ENCODE measurements around the gene LUC7L3.

GRCh38 chr17:50710650-50711049 lies 8.8 kb upstream of the LUC7L3 start:
- TF ChIP-seq, protein P1, sequence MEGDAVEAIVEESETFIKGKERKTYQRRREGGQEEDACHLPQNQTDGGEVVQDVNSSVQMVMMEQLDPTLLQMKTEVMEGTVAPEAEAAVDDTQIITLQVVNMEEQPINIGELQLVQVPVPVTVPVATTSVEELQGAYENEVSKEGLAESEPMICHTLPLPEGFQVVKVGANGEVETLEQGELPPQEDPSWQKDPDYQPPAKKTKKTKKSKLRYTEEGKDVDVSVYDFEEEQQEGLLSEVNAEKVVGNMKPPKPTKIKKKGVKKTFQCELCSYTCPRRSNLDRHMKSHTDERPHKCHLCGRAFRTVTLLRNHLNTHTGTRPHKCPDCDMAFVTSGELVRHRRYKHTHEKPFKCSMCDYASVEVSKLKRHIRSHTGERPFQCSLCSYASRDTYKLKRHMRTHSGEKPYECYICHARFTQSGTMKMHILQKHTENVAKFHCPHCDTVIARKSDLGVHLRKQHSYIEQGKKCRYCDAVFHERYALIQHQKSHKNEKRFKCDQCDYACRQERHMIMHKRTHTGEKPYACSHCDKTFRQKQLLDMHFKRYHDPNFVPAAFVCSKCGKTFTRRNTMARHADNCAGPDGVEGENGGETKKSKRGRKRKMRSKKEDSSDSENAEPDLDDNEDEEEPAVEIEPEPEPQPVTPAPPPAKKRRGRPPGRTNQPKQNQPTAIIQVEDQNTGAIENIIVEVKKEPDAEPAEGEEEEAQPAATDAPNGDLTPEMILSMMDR (IDR thresholded peaks at IDR 0.05): no peak
- TF ChIP-seq POLR2A (IDR thresholded peaks at IDR 0.05): no peak
